Activated CD4-positive, alpha-beta T cell treated with anti-CD3 and anti-CD28 coated beads, Interleukin-2, amount 50 U/mL, for 4 hours (primary cell): ENCODE measurements around the gene CYB5R3.

ENCODE experiments used
- DNase-seq, 2 experiments: peaks; one replicate each; pipeline ENCODE4 v3.0.0-alpha.2; 2020

The CYB5R3 gene

GRCh38 chr22:42644422-42645340, 4.5 kb downstream of the CYB5R3 start:
- DNase-seq = no peak

GRCh38 chr22:42643634-42644421, 5.4 kb downstream of the CYB5R3 start:
- DNase-seq = no peak

- no peak for DNase-seq
Measured at GRCh38 chr22:42642806-42643633, 6.2 kb downstream of the CYB5R3 start.

- no peak for DNase-seq
Measured at GRCh38 chr22:42641801-42642413, 7.3 kb downstream of the CYB5R3 start.

- no peak for DNase-seq
Measured at GRCh38 chr22:42639541-42640241, 9.5 kb downstream of the CYB5R3 start.

DNA sequence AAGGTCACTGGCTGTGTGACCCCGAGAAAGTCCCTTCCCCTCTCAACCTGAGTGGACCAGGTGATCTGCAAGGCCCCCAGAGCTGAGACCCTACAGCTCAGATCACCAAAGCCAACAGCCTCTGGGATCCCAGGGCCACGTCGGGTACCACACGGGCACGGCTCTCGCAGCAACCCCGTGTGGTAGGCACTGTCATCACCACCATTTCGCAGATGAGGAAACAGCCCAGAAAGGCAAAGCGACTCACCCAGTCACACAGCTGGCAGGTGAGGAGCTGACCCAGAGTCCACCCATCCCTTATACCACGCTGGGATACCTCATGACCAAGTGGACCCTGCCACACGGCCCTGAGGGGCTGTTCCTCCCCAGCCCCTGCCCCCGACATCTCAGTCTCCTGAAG, 11.6 kb downstream of the CYB5R3 start:
- DNase-seq = no peak

- DNase-seq = no peak
Measured at GRCh38 chr22:42636506-42636905, 12.7 kb downstream of the CYB5R3 start.

GRCh38 chr22:42635531-42635930, 13.7 kb downstream of the CYB5R3 start:
- no peak for DNase-seq

DNA sequence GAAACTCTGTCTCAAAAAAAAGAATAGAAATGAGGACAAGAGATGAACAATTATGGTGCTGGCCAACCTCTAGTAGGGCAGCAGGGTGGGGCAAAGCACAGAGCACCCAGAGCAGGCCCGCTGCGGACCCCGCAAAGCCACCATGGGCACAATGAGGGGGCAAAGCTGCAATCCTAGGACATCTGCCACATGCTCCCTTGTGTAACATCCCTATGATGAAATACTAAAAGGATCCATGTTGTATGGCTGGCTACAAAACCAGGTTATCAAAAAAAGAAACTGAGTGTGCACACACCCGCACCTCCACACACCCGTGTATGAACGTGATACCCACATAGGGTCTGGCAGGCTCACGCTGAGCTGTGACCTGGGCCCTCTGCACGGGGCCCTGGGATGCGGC, 16.2 kb downstream of the CYB5R3 start:
- no peak for DNase-seq

DNA sequence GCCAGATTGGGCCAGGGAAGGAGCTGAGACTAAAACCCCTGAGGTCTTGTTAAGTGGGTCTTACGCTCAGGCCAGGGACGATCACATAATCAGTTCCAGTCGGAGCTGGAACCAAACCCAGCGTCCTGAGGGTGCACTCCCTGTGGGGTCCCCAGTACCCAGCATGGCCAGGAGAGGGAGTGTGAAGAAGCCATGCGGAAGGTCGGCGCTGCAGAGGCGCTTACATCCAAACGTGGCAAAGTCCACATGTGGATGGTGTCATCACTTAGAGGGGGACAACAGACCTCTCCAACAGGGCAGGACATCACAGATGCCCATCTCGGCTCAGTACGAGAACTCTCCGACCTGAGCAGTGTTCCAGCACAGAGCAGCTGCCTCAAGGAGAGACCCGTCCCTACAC, 17.1 kb downstream of the CYB5R3 start:
- no peak for DNase-seq

DNA sequence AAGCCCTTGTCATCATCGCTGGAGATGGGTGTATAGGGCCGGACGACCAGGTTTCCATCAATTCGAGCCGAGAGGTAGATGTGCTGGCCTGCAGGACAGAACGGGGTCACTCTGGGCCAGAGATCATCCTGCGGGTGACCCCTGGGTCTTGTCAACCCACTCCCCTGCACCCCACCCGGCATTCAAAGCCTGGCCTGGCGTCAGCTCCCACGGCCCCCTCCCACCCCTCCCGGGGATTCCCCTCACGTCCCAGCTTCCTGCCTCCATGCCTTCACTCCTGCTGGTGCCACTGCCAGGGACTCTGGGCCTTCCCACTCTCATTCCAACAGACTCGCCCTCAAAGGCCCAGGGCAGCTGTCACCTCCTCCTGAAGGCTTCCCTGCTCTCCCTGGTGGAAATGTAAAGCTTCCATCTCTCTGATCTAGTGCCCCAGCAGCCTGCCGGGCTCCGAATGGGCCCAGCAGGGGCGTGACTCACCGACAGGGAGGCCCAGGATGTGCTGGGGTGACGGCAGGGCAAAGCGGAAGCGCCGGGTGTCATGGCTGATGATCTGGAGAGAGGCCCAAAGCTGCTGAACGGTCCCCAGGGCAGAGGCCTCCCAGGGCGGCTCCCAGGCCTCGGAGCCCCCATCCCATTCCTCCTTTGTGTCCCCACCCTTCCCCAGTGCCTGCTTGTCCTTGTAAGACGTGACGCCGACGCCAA, 18.1 kb downstream of the CYB5R3 start:
- no peak for DNase-seq

DNA sequence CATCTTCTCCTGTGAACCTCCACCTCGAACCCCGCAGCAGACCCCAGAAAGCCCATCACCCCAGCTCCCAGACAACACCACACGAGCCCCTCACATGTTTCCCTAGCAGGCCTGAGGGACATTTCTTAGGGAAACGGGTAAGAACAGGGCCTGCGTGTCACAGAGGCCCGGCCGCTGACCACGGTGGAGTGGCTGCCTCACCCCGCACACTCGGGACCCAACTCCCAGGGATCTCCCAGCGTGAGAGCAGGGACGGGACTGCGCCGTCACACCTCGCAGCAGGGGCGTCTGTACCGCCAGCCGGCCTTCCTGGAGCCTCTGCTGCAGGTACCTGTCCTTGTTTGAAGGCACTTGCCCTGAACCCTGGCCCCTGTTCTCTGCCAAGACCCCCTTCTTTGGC, 19.0 kb downstream of the CYB5R3 start:
- DNase-seq = no peak

GRCh38 chr22:42627981-42628380, 21.2 kb downstream of the CYB5R3 start:
- no peak for DNase-seq

DNA sequence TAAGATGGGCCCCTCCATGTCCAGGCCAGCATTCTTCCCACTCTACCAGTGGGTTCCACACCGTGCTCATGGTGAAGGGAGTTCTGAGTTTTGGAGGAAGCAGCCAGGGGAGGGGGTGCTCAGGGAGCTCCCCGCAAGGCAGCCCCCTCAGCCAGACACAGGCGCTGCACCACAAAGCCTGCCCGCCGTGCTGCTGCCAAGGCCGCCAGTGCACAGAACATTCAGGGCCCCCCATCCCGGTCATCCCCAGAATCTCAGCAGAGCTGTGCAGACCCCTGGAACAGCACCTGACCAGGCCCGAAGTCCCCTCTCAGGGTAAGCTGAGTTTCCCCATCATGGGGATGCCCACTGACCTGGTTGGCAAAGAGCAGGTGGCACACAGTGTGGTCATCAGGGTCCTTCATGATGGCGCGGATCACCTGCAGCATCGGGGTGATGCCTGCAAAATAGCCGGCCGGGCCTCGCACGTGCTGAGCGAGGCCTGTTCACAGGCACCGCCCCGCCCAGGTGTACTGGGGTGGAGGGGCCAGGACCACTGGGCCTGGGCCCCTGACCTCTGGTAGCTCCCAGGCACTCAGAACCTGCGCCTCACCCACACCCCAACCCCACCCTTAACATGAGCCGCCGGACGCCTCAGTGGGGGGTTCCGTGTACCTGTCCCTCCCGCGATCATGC, 22.1 kb downstream of the CYB5R3 start:
- DNase-seq = no peak

DNA sequence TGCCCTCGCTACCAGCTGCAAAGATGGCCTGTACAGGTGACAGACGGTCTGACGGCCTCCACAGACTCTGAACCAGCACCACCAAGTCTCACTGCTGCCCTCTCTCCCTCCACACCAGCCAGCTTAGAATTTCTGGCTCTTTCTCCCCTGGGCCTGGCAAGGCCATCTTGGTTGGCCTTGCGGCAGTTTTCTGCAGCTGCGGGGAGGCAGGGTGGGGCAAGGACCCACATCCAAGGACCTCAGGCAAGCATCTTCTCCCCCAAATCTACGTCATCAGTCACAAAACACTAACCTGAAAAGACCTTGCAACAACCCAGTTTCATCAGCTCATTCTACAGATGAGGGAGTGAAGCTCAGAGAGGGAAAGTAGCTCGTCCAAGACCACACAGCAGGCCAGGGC, 22.8 kb downstream of the CYB5R3 start:
- DNase-seq = no peak

DNA sequence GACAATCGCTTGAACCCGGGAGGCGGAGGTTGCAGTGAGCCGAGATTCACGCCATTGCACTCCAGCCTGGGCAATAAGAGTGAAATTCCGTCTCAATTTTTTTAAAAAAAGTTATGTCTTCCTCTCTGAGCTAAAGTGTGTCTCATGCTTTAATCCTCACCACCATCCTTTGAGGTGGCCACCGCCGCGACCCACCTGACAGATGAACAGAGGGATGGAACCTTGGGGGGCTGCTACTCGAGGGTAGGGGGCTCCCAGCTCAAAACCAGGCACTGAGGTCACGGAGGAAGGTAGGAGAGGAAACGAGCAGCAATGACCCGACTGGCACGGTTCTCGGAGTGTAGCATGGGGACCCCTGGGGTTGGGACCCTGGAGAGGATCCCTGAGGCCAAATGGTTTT, 23.8 kb downstream of the CYB5R3 start:
- no peak for DNase-seq

- no peak for DNase-seq
Measured at GRCh38 chr22:42624551-42625106, 24.6 kb downstream of the CYB5R3 start.

GRCh38 chr22:42623756-42624441, 25.3 kb downstream of the CYB5R3 start:
- no peak for DNase-seq

DNA sequence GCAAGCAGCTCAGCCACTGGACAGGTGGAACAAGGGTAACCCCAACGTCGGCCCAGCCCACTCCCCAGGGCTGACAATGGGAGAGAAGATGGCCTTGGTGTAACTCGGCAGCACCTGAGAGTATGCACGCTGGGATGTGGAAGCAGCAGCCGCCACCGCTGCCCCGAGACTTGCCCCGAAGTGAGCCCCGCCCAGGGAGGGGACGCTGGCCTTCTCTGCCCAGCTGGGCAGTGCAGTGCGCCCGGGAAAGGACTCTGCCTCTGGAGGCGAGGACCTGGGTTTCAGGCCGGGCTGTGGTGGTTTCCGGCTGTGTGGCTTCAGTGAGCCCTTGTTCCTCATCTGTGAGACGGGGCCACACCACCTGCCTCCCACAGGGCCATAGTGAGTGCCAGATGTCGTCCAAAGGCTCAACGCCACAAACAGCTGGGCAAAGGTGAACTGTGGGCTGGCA, 25.9 kb downstream of the CYB5R3 start:
- DNase-seq = no peak
